MM.1S (cell line): ENCODE measurements around the gene NLRP1.

Experiments
- DNase-seq: peaks from one replicate; pipeline ENCODE4 v3.0.0-alpha.2; 2015
- H2AFZ ChIP-seq: fragments of 300-600 bp; sonication (generic); 2 replicates; pipeline ENCODE4 v1.6.0; 2016; ENCODE audit warnings: antibody characterized with exemption, low read length
- H3F3A ChIP-seq: fragments of 300-600 bp; sonication (generic); 2 replicates; pipeline ENCODE4 v1.6.1; 2016; ENCODE audit warnings: mild to moderate bottlenecking, antibody characterized with exemption, low read length, moderate library complexity, mixed read lengths; ENCODE audit not compliant: insufficient read depth
- H3K27ac ChIP-seq: fragments of 300-600 bp; sonication (generic); 2 replicates; pipeline ENCODE4 v1.5.1; 2016; ENCODE audit warnings: mild to moderate bottlenecking, low read length
- H3K27me3 ChIP-seq: fragments of 300-600 bp; sonication (generic); replicated peaks from 2 replicates; pipeline ENCODE4 v1.6.0; 2016; ENCODE audit warnings: low read length; ENCODE audit not compliant: insufficient read depth
- H3K36me3 ChIP-seq: fragments of 300-600 bp; sonication (generic); replicated peaks from 2 replicates; pipeline ENCODE4 v1.6.1; 2016; ENCODE audit warnings: mild to moderate bottlenecking, low read length, mixed read lengths; ENCODE audit not compliant: insufficient read depth
- H3K4me1 ChIP-seq: fragments of 300-600 bp; sonication (generic); 2 replicates; pipeline ENCODE4 v1.6.1; 2016; ENCODE audit warnings: low read length, mixed read lengths
- H3K4me2 ChIP-seq: fragments of 300-600 bp; sonication (generic); 2 replicates; pipeline ENCODE4 v1.6.0; 2016; ENCODE audit warnings: low read depth, low read length
- H3K4me3 ChIP-seq: fragments of 300-600 bp; sonication (generic); 2 replicates; pipeline ENCODE4 v1.5.1; 2016; ENCODE audit warnings: low read length, mixed read lengths
- H3K79me2 ChIP-seq: fragments of 300-600 bp; sonication (generic); 2 replicates; pipeline ENCODE4 v1.6.1; 2016; ENCODE audit warnings: mixed run types, low read length, mixed read lengths
- H3K9ac ChIP-seq: fragments of 300-600 bp; sonication (generic); 2 replicates; pipeline ENCODE4 v1.6.1; 2016; ENCODE audit warnings: low read length, mixed read lengths
- H3K9me2 ChIP-seq: fragments of 300-600 bp; sonication (generic); replicated peaks from 2 replicates; pipeline ENCODE4 v1.6.1; 2016; ENCODE audit warnings: mild to moderate bottlenecking, low read length, mixed read lengths; ENCODE audit not compliant: insufficient read depth
- H3K9me3 ChIP-seq: fragments of 300-600 bp; sonication (generic); replicated peaks from 2 replicates; pipeline ENCODE4 v1.6.1; 2016; ENCODE audit warnings: mild to moderate bottlenecking, low read length, mixed read lengths; ENCODE audit not compliant: insufficient read depth
- H4K20me1 ChIP-seq: fragments of 300-600 bp; sonication (generic); 2 replicates; pipeline ENCODE4 v1.6.1; 2016; ENCODE audit warnings: mild to moderate bottlenecking, low read length, moderate library complexity, mixed read lengths; ENCODE audit not compliant: insufficient read depth
- CTCF ChIP-seq: fragments of 300-600 bp; sonication (generic); IDR thresholded peaks from 2 replicates; pipeline ENCODE4 v1.5.1; 2016; ENCODE audit warnings: antibody characterized with exemption, low read length, mixed read lengths
- EZH2 ChIP-seq: fragments of 300-600 bp; sonication (generic); optimal IDR thresholded peaks from 2 replicates; pipeline ENCODE3; 2017; ENCODE audit warnings: low read depth, mild to moderate bottlenecking, antibody characterized with exemption, low read length, mixed read lengths
- EZH2phosphoT487 ChIP-seq: fragments of 300-600 bp; sonication (generic); IDR thresholded peaks from 2 replicates; pipeline ENCODE4 v1.6.1; 2018; ENCODE audit warnings: antibody characterized with exemption, low read length

Gene NLRP1

GRCh38 chr17:5523249-5523648, 61.1 kb downstream of the NLRP1 start:
- H3K9me2 ChIP-seq, result no peaks in the 10 kb centered on the region
- H3K9ac ChIP-seq, result no peak overlapping the region
- H4K20me1 ChIP-seq, result no peaks in the 10 kb centered on the region
- H3K36me3 ChIP-seq, result no peaks in the 10 kb centered on the region
- H3K4me3 ChIP-seq, result no peak overlapping the region
- H2AFZ ChIP-seq, result no peak overlapping the region
- no peaks in the 10 kb centered on the region for H3K9me3 ChIP-seq
- H3K79me2 ChIP-seq, result no peaks in the 10 kb centered on the region
- peaks cover 2% of the 10 kb centered on the region; the same call in 1 of the 2 replicates for H3K4me1 ChIP-seq
- no peak for DNase-seq
- TF ChIP-seq CTCF, result no peak
- TF ChIP-seq EZH2phosphoT487, result no peak
- no peak for TF ChIP-seq EZH2
- H3K4me2 ChIP-seq, result no peak overlapping the region
- no peak overlapping the region for H3K27ac ChIP-seq
- H3F3A ChIP-seq, result no peaks in the 10 kb centered on the region
- no peaks in the 10 kb centered on the region for H3K27me3 ChIP-seq

GRCh38 chr17:5522476-5522875, 61.8 kb downstream of the NLRP1 start:
- no peaks in the 10 kb centered on the region for H3K9me2 ChIP-seq
- DNase-seq, result no peak
- TF ChIP-seq CTCF (no peak), EZH2phosphoT487 (no peak), EZH2 (no peak)
- no peak overlapping the region for H3K4me3 ChIP-seq
- no peak overlapping the region for H3K9ac ChIP-seq
- H3K79me2 ChIP-seq, result no peaks in the 10 kb centered on the region
- H3K4me2 ChIP-seq, result no peak overlapping the region
- no peaks in the 10 kb centered on the region for H3K27me3 ChIP-seq
- H3K4me1 ChIP-seq, result peaks cover 2% of the 10 kb centered on the region; the same call in 1 of the 2 replicates
- no peak overlapping the region for H2AFZ ChIP-seq
- H3K27ac ChIP-seq, result no peak overlapping the region
- no peaks in the 10 kb centered on the region for H3K36me3 ChIP-seq
- H4K20me1 ChIP-seq, result no peaks in the 10 kb centered on the region
- no peaks in the 10 kb centered on the region for H3K9me3 ChIP-seq
- no peaks in the 10 kb centered on the region for H3F3A ChIP-seq

- no peak for TF ChIP-seq CTCF
- no peak for TF ChIP-seq EZH2
- TF ChIP-seq EZH2phosphoT487, result no peak
- Histone ChIP-seq H3K9me2 (no peaks in the 10 kb centered on the region), H3K9me3 (no peaks in the 10 kb centered on the region), H4K20me1 (no peaks in the 10 kb centered on the region), H3K27me3 (no peaks in the 10 kb centered on the region), H3K4me1 (no peaks in the 10 kb centered on the region), H2AFZ (no peak overlapping the region), H3K36me3 (no peaks in the 10 kb centered on the region), H3K4me2 (no peak overlapping the region), H3K4me3 (no peak overlapping the region), H3F3A (no peaks in the 10 kb centered on the region), H3K9ac (no peak overlapping the region), H3K27ac (no peak overlapping the region), H3K79me2 (no peaks in the 10 kb centered on the region)
- no peak for DNase-seq
Observed at GRCh38 chr17:5516060-5516792, 68.1 kb downstream of the NLRP1 start.
